CD4-positive, alpha-beta memory T cell (primary cell): ENCODE results near the gene ADCY5. TPM values are rescaled to one million over a fixed set of nuclear protein-coding genes. Genes with fewer than 3 reads are reported as not detected.

Experiments
- CTCF ChIA-PET: fragments of 350-600 bp; sonication (Branson Sonifier 250); formaldehyde crosslinking; loops from one replicate; lab custom pipeline; 2021; ENCODE audit warnings: inconsistent platforms; ENCODE audit not compliant: partially characterized antibody; lab: Charles Lee
- POLR2A ChIA-PET: fragments of 350-600 bp; sonication (Branson Sonifier 250); formaldehyde crosslinking; loops from one replicate; lab custom pipeline; 2021; ENCODE audit not compliant: partially characterized antibody; lab: Charles Lee
- DNase-seq, 5 donors: peaks; one replicate each; pipeline versions ENCODE4 v3.0.0 to v3.0.0-alpha.2; 2020 to 2022; ENCODE audit warnings: mixed read lengths in 1 of 5
- H3K27ac ChIP-seq: one replicate; pipeline ENCODE4 v1.7.0; 2013; ENCODE audit warnings: low read depth, low read length
- H3K27me3 ChIP-seq: 2 replicates; pipeline ENCODE4 v1.7.0; 2013; ENCODE audit warnings: mild to moderate bottlenecking, low read length, moderate library complexity; ENCODE audit not compliant: insufficient read depth
- H3K36me3 ChIP-seq: 2 replicates; pipeline ENCODE4 v1.7.0; 2013; ENCODE audit warnings: mild to moderate bottlenecking, low read length, moderate library complexity; ENCODE audit not compliant: insufficient read depth
- H3K4me1 ChIP-seq: 2 replicates; pipeline ENCODE4 v1.7.0; 2013; ENCODE audit warnings: mild to moderate bottlenecking, low read length, moderate library complexity; ENCODE audit not compliant: insufficient read depth
- H3K4me3 ChIP-seq, 2 donors: one replicate each; pipeline ENCODE4 v1.7.0; 2013; ENCODE audit warnings: low read length in 2 of 2, mild to moderate bottlenecking in 1 of 2
- H3K9me3 ChIP-seq, 2 donors: one replicate each; pipeline ENCODE4 v1.7.0; 2013; ENCODE audit warnings: low read length in 2 of 2, control low read depth in 1 of 2; ENCODE audit not compliant: control insufficient read depth in 1 of 2
- H3K27ac Mint-ChIP-seq, 7 donors: one replicate each; pipeline ENCODE4 v1.8.0; 2020 to 2021; ENCODE audit warnings: mixed read lengths in 7 of 7, mild to moderate bottlenecking in 6 of 7, inconsistent platforms in 3 of 7, moderate library complexity in 3 of 7
- H3K27me3 Mint-ChIP-seq, 2 donors: one replicate each; pipeline ENCODE4 v1.8.0; 2020 to 2021; ENCODE audit warnings: mixed read lengths in 2 of 2
- H3K36me3 Mint-ChIP-seq, 2 donors: one replicate each; pipeline ENCODE4 v1.8.0; 2020 to 2021; ENCODE audit warnings: mixed read lengths in 2 of 2, inconsistent platforms in 1 of 2, mild to moderate bottlenecking in 1 of 2
- H3K4me1 Mint-ChIP-seq, 4 donors: one replicate each; pipeline ENCODE4 v1.8.0; 2020 to 2021; ENCODE audit warnings: mixed read lengths in 4 of 4, mild to moderate bottlenecking in 1 of 4
- H3K4me3 Mint-ChIP-seq, 8 donors: one replicate each; pipeline ENCODE4 v1.8.0; 2020 to 2021; ENCODE audit warnings: mixed read lengths in 8 of 8, mild to moderate bottlenecking in 7 of 8, moderate library complexity in 6 of 8, inconsistent platforms in 3 of 8
- H3K9me3 Mint-ChIP-seq, 8 donors: one replicate each; pipeline ENCODE4 v1.8.0; 2020 to 2021; ENCODE audit warnings: mixed read lengths in 8 of 8, mild to moderate bottlenecking in 5 of 8, inconsistent platforms in 3 of 8, moderate library complexity in 1 of 8
- intact Hi-C: fragments of 100-400 bp; cut with micrococcal nuclease; formaldehyde crosslinking; loops from one replicate; pipeline ENCODE4 v1.15.1; 2023
- polyA plus RNA-seq, 2 donors: library from polyadenylated mRNA; unstranded; fragments of 300-500 nt; fragmentation: Illumina TruSeq; gene quantifications; one replicate each; pipeline ENCODE4 v1.2.3, GENCODE V29; 2021
- total RNA-seq, 2 experiments: library from RNA; stranded (reverse); gene quantifications; one replicate each; pipeline ENCODE4 v1.2.3, GENCODE V29; 2021

ADCY5 gene
- total and polyA plus RNA-seq, 4 experiments from 2014 or later = 0.11 TPM; not detected in 3

DNA sequence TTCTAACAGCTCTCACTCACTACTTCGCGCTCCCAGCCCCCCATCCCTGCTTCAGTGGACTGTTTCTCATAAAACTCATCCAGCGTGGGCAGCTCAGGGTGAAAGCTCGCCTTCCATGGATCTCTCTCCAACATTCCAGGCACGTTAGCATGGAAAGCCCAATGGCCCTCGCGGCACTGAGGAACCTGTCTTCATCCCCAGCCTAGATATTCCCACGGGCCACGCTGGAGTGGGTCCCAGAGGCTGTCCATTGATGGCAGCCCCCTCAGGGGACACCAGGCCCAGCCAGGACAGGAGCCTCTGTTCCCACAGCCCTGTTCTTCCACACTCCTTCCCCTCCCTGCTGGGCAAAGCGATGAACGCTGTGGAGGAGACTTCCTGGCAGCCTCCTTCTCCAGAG lies 126.0 kb downstream of the ADCY5 start:
- Histone ChIP-seq H3K4me1 (no peaks in the 10 kb centered on the region), H3K27me3 (no peaks in the 10 kb centered on the region), H3K4me3 (no peak overlapping the region), H3K9me3 (no peaks in the 10 kb centered on the region), H3K36me3 (no peaks in the 10 kb centered on the region), H3K27ac (no peak overlapping the region)
- no peaks in the 10 kb centered on the region for H3K4me1 Mint-ChIP-seq
- no peak for DNase-seq
- peaks cover 0 to 2% (median 0%) of the 10 kb centered on the region in 8 donors for H3K9me3 Mint-ChIP-seq
- H3K4me3 Mint-ChIP-seq = no peak overlapping the region
- H3K36me3 Mint-ChIP-seq = no peaks in the 10 kb centered on the region
- H3K27ac Mint-ChIP-seq = no peak overlapping the region
- peaks cover 7 to 17% of the 10 kb centered on the region in 2 donors for H3K27me3 Mint-ChIP-seq
- intact Hi-C loops = no loop called here
- CTCF ChIA-PET = interaction anchor here (1.2 to 3.0 kb wide), 2 partner anchors 9 to 236 kb away, joined by 7 to 13 read pairs; no protein-coding TSS in a partner anchor
- POLR2A ChIA-PET = no interaction called here

DNA sequence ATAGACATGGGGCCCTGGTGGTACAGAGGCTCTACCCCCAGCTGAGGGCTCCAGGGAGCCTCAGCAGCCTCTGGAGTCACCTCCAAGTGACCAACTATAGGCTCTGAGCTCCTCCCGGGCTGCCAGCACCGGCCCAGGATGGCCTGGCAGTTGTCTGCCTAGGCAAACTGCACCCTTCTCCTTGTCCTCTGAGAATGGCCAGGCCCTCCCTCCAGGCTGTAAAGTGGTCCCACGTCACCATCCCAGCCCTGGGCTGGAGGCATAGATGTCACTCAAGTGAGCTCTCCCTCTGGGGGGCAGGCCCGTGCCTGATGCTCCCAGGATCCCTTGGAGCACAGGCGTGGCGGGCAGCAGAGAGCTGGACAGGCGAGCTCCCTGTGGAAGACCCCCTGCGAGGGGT lies 127.1 kb downstream of the ADCY5 start:
- CTCF ChIA-PET = interaction anchor here (3.0 kb wide), 1 partner anchor 10 kb away, joined by 13 read pairs; no protein-coding TSS in a partner anchor
- POLR2A ChIA-PET = no interaction called here
- no peak overlapping the region for H3K27ac Mint-ChIP-seq
- H3K36me3 ChIP-seq = no peaks in the 10 kb centered on the region
- no peaks in the 10 kb centered on the region for H3K36me3 Mint-ChIP-seq
- H3K27me3 Mint-ChIP-seq = peaks cover 7 to 19% of the 10 kb centered on the region in 2 donors
- H3K4me1 ChIP-seq = no peaks in the 10 kb centered on the region
- intact Hi-C loops = no loop called here
- DNase-seq = no peak
- H3K4me3 ChIP-seq = no peak overlapping the region
- no peak overlapping the region for H3K27ac ChIP-seq
- no peaks in the 10 kb centered on the region for H3K27me3 ChIP-seq
- H3K4me3 Mint-ChIP-seq = no peak overlapping the region
- H3K4me1 Mint-ChIP-seq = no peaks in the 10 kb centered on the region
- H3K9me3 ChIP-seq = no peaks in the 10 kb centered on the region
- peaks cover 0 to 2% (median 0%) of the 10 kb centered on the region in 8 donors for H3K9me3 Mint-ChIP-seq

- ChIA-PET POLR2A (no interaction called here), CTCF (interaction anchor here (0.6 to 1.6 kb wide), 3 partner anchors 10 to 795 kb away, joined by 3 to 4 read pairs (median 3); no protein-coding TSS in a partner anchor)
- Histone ChIP-seq H3K4me3 (no peak overlapping the region), H3K36me3 (no peaks in the 10 kb centered on the region), H3K27ac (no peak overlapping the region), H3K4me1 (no peaks in the 10 kb centered on the region), H3K27me3 (no peaks in the 10 kb centered on the region), H3K9me3 (no peaks in the 10 kb centered on the region)
- Mint-ChIP-seq H3K9me3 (peaks cover 0 to 3% (median 0%) of the 10 kb centered on the region in 8 donors), H3K36me3 (no peaks in the 10 kb centered on the region), H3K4me3 (no peak overlapping the region), H3K27me3 (peaks cover 11 to 22% of the 10 kb centered on the region in 2 donors), H3K4me1 (no peaks in the 10 kb centered on the region), H3K27ac (no peak overlapping the region)
- intact Hi-C loops = no loop called here
- DNase-seq = no peak
Observed at GRCh38 chr3:123320221-123320620, 128.7 kb downstream of the ADCY5 start.

GRCh38 chr3:123319760-123320159 lies 129.1 kb downstream of the ADCY5 start:
- peaks cover 11 to 25% of the 10 kb centered on the region in 2 donors for H3K27me3 Mint-ChIP-seq
- intact Hi-C loops = no loop called here
- CTCF ChIA-PET = interaction anchor here (0.6 to 1.6 kb wide), 3 partner anchors 11 to 794 kb away, joined by 3 to 4 read pairs (median 3); no protein-coding TSS in a partner anchor

DNA sequence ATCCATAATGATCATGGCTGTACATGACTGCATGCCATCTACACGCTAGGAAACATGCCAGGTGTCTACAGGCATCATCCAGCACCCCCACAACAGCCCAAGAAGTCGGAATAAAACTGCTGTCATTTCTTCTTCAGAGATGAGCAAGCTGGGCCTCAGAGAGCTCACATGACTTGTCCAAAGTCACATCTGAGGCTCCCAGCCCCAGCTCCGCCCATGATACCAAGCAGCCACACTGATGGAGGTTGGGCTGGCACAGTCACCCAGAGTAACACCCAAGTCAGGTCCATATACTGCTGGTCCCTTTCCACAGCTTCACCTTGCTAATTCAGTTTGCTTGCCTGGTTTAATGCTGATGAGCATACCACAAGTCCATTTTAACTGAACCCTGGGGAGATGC lies 130.5 kb downstream of the ADCY5 start:
- Mint-ChIP-seq H3K9me3 (peaks cover 0 to 3% (median 0%) of the 10 kb centered on the region in 8 donors), H3K27ac (no peak overlapping the region), H3K27me3 (peaks cover 11 to 25% of the 10 kb centered on the region in 2 donors), H3K36me3 (no peaks in the 10 kb centered on the region), H3K4me1 (peaks cover 0 to 4% (median under 1%) of the 10 kb centered on the region in 4 donors), H3K4me3 (no peak overlapping the region)
- Histone ChIP-seq H3K27me3 (no peaks in the 10 kb centered on the region), H3K36me3 (no peaks in the 10 kb centered on the region), H3K27ac (no peak overlapping the region), H3K4me3 (no peak overlapping the region), H3K9me3 (no peaks in the 10 kb centered on the region), H3K4me1 (no peaks in the 10 kb centered on the region)
- CTCF ChIA-PET = no interaction called here
- POLR2A ChIA-PET = no interaction called here
- no peak for DNase-seq
- intact Hi-C loops = no loop called here

More at GRCh38 chr3:123319760-123320159, 129.1 kb downstream of the ADCY5 start:
- no peaks in the 10 kb centered on the region for H3K27me3 ChIP-seq
- H3K4me1 ChIP-seq = no peaks in the 10 kb centered on the region
- no peak overlapping the region for H3K4me3 ChIP-seq
- Mint-ChIP-seq H3K4me3 (no peak overlapping the region), H3K36me3 (no peaks in the 10 kb centered on the region), H3K27ac (no peak overlapping the region), H3K4me1 (peaks cover 0 to 1% (median 0%) of the 10 kb centered on the region in 4 donors), H3K9me3 (peaks cover 0 to 3% (median 0%) of the 10 kb centered on the region in 8 donors)
- H3K36me3 ChIP-seq = no peaks in the 10 kb centered on the region
- DNase-seq = no peak
- POLR2A ChIA-PET = no interaction called here
- H3K27ac ChIP-seq = no peak overlapping the region
- no peaks in the 10 kb centered on the region for H3K9me3 ChIP-seq

DNA sequence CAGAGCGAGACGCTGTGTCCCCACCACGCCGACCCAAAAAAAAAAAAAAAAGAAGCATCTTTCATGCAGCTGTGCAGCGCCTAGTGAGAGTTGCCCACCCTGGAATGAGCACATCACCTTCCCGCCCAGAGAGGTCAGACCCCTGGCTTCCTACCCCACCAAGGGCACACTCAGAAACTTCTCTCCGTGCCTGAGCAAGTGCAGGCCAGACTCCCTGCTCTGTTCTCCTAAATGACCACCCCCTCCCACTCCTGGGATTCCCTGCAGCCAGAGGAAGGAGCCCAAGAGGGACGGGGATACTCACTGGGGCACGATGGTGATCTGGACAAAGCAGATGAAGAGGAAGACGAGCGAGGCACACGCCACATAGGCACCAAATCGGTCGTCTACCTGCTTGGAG lies 131.2 kb downstream of the ADCY5 start:
- Mint-ChIP-seq H3K4me1 (peaks cover 0 to 4% (median under 1%) of the 10 kb centered on the region in 4 donors), H3K27ac (no peak overlapping the region)
- CTCF ChIA-PET = no interaction called here

DNA sequence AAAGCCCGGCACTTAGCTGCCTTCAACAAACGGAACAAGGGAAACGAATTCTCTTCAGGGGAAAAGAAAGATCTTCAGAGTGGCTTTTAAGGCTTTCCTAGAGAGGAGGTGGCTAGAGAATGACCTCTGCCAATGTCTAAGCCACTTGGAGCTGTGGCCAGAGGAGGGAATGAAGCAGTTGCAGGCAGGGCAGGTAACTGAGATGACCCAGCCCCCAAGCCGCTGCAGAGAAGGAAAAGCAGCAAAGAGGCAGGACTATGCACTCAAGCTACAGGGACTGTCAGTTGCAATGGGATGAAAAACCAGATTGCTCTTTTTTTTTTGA lies 133.7 kb downstream of the ADCY5 start:
- Mint-ChIP-seq H3K4me3 (no peak overlapping the region), H3K4me1 (peaks cover 0 to 4% (median under 1%) of the 10 kb centered on the region in 4 donors), H3K36me3 (no peaks in the 10 kb centered on the region), H3K27ac (no peak overlapping the region), H3K9me3 (peaks cover 0 to 3% (median 0%) of the 10 kb centered on the region in 8 donors), H3K27me3 (peaks cover 7 to 18% of the 10 kb centered on the region in 2 donors)
- Histone ChIP-seq H3K36me3 (no peaks in the 10 kb centered on the region), H3K9me3 (no peaks in the 10 kb centered on the region), H3K4me3 (no peak overlapping the region), H3K4me1 (no peaks in the 10 kb centered on the region), H3K27ac (no peak overlapping the region), H3K27me3 (no peaks in the 10 kb centered on the region)
- POLR2A ChIA-PET = no interaction called here
- CTCF ChIA-PET = interaction anchor here (1.8 kb wide), 1 partner anchor 16 kb away, joined by 7 read pairs; no protein-coding TSS in a partner anchor
- intact Hi-C loops = no loop called here
- no peak for DNase-seq

More for the DNA sequence above, 131.2 kb downstream of the ADCY5 start:
- Mint-ChIP-seq H3K4me3 (no peak overlapping the region), H3K9me3 (peaks cover 0 to 3% (median 0%) of the 10 kb centered on the region in 8 donors), H3K36me3 (no peaks in the 10 kb centered on the region), H3K27me3 (peaks cover 9 to 23% of the 10 kb centered on the region in 2 donors)
- no peaks in the 10 kb centered on the region for H3K27me3 ChIP-seq
- POLR2A ChIA-PET = no interaction called here
- H3K27ac ChIP-seq = no peak overlapping the region
- H3K4me3 ChIP-seq = no peak overlapping the region
- H3K4me1 ChIP-seq = no peaks in the 10 kb centered on the region
- DNase-seq = no peak
- no peaks in the 10 kb centered on the region for H3K9me3 ChIP-seq
- intact Hi-C loops = no loop called here
- H3K36me3 ChIP-seq = no peaks in the 10 kb centered on the region
